Sciatic nerve (tissue), 2 donors: Measurements from ENCODE around the gene VTA1. TPM values are rescaled to one million over a fixed set of nuclear protein-coding genes. Genes with fewer than 3 reads are reported as not detected.

Experiments used
- ATAC-seq: fragments of 200-7000 bp; cut with Tn5 transposase; one replicate; pipeline ENCODE4 v1.9.1; 2020; ENCODE audit warnings: mild to moderate bottlenecking, moderate library complexity
- DNase-seq: peaks from one replicate; pipeline ENCODE4 v3.0.0-alpha.2; 2020; ENCODE audit warnings: low spot score
- intact Hi-C: fragments of 100-400 bp; cut with DNase I; formaldehyde crosslinking; loops from one replicate; pipeline ENCODE4 v1.14.2; 2022
- total RNA-seq: library from RNA; stranded (reverse); fragmentation: NEBNext Ultra II Directional; extraction: Animal tissue kit (Norgen Biotek cat#: 25700); gene quantifications from one replicate; pipeline ENCODE4 v1.2.1, GENCODE V29; 2021
- donor health status: DM: no; HTN: no; CAD: no.
- donor health status: DM: no; HTN: no; CAD: no.

Gene VTA1
- total RNA-seq, 1 donor from 2014 or later: 35.1 TPM

DNA sequence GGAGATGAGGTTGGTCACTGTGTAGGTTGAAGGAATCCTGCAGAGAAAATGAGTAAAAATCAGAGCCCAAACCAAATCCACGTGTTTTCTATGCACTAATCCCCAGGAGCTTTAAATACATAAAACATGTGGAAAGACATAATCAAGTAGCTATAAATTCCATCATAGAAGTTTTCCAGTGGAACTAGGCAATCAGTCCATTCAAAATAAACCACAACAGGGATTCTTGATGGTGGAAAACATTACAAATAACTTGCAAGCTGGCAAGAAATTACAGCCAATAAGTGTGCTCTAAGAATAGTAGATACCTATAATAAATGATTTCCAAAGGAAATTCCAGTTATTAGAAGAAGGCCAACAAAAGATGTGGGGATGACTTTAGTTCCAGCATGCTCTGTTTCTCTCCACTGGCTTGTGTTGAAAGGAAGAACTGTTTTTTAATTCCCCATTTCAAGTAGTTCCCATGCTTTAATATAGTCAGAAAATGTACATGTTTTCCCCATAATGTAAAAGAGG lies 104.9 kb downstream of the VTA1 start:
- intact Hi-C loops: no loop called here
- ATAC-seq (no peak), DNase-seq (no peak)

- intact Hi-C loops: no loop called here
- ATAC-seq (no peak), DNase-seq (no peak)
Measured at GRCh38 chr6:142254513-142254912, 107.5 kb downstream of the VTA1 start.

- intact Hi-C loops: no loop called here
- DNase-seq (no peak), ATAC-seq (no peak)
Measured at GRCh38 chr6:142255785-142256184, 108.7 kb downstream of the VTA1 start.

DNA sequence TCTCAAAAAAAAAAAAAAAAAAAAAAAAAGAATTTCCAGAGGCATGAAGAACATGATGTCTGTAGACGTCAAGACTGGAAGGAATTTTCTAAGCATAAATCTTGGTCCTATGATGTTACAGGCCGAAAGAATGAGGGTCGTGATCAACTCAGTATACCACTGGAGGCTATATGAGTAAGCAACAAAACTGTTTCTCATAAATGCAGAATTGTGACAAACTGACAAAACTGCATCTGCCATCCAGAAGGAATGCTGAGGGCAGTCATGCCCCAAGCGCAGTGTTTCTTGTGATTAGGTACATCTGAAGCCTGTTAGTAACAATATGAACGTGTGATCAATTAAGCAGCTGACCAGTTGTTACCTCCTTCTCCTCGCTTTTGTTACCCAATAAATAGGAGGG lies 111.2 kb downstream of the VTA1 start:
- no peak for DNase-seq
- intact Hi-C loops: no loop called here
- ATAC-seq: no peak

- ATAC-seq (no peak), DNase-seq (no peak)
- intact Hi-C loops: no loop called here
Measured at GRCh38 chr6:142258757-142259156, 111.7 kb downstream of the VTA1 start.

GRCh38 chr6:142260748-142261147 lies 113.7 kb downstream of the VTA1 start:
- intact Hi-C loops: no loop called here
- DNase-seq (no peak), ATAC-seq (no peak)

DNA sequence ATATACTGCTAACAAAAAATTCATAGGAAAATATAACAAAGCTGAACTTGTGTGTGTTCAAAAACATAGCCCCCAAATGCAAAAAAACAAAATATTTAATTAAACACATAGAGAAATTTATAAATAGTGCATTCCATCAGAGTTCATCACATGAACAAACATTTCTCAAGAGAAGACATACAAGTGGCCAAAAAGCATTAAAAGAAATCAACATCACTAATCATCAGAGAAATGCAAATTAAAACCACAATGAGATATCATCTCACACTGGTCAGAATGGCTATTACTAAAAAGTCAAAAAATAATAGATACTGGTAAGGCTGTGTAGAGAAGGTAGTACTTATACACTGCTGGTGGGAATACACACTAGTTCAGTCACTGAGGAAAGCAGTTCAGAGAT lies 115.2 kb downstream of the VTA1 start:
- DNase-seq (no peak), ATAC-seq (no peak)
- intact Hi-C loops: no loop called here

DNA sequence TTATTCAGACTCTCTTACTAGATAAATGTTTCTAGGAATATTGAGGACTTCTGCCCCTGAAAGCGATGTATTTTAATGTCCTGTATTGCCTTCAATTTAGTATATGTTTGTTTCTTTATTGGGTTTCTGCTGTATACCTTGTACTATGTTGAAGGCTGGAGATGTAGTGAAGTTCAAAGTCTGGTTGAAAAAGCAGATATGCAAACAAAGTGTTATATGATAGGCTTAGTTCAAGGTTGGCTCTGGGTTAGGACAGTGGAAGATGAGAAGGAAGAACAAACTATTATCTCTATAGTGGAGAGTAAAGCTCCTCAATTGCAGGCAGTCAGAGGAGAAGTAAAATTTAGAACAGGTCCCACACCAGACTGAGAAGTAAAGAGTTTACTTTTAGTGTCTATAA lies 118.4 kb downstream of the VTA1 start:
- no peak for DNase-seq
- ATAC-seq: no peak
- intact Hi-C loops: no loop called here

DNA sequence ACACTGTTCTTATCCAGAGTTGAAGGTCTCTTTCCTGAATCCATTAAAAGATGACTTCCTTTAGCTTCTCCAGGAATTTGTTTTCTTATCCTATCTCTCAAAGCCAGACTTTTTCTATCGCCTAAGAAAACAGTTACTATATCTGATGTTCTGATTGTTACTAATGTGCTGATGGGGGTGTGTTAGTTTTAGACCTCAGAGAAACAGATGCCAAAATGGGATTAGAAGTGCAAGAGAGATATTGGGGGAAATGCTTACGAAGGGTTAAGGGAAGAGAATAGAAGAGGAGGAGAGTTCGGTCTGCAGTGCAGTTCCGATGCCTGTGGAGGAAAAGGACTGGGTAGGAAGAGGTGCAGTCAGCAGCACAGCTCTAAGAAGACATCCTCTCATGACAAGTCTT lies 119.0 kb downstream of the VTA1 start:
- ATAC-seq: no peak
- no peak for DNase-seq
- intact Hi-C loops: no loop called here

- intact Hi-C loops: no loop called here
- DNase-seq: no peak
- no peak for ATAC-seq
Measured at GRCh38 chr6:142271476-142271875, 124.4 kb downstream of the VTA1 start.

Other genes with a start within 250 kb of the VTA1 start
- not detected for gene GJE1, start 14.3 kb upstream of the VTA1 start, total RNA-seq
- 0.45 TPM for gene NMBR, start 141 bp upstream of the VTA1 start, total RNA-seq
- gene ADGRG6, start 154.7 kb downstream of the VTA1 start, total RNA-seq: 57.4 TPM